Superior temporal gyrus (tissue), 1 donor: ENCODE data around the gene GLYAT.

Experiments
- DNase-seq: peaks from one replicate; pipeline ENCODE4 v3.0.0-alpha.2; 2016; ENCODE audit errors: extremely low spot score

The GLYAT gene

GRCh38 chr11:58731819-58732218 is at the start of gene GLYAT:
Gene GLYAT (minus strand): TSS chr11:58731943. CDS start chr11:58724496, 7,447 bp downstream.
- no peak for DNase-seq

GRCh38 chr11:58781345-58781744 is 49.6 kb upstream of the GLYAT start:
- DNase-seq = no peak

GRCh38 chr11:58780578-58780977 is 48.8 kb upstream of the GLYAT start:
- DNase-seq = no peak

GRCh38 chr11:58776891-58777710 is 45.4 kb upstream of the GLYAT start:
- no peak for DNase-seq

GRCh38 chr11:58775066-58775708 is 43.4 kb upstream of the GLYAT start:
- no peak for DNase-seq

GRCh38 chr11:58774164-58774593 is 42.4 kb upstream of the GLYAT start:
- DNase-seq = no peak

- DNase-seq = no peak
Measured at GRCh38 chr11:58773337-58773736, 41.6 kb upstream of the GLYAT start.

GRCh38 chr11:58772329-58773285 is 40.9 kb upstream of the GLYAT start:
- DNase-seq = no peak

GRCh38 chr11:58771458-58771855 is 39.7 kb upstream of the GLYAT start:
- DNase-seq = no peak

GRCh38 chr11:58770627-58771457 is 39.1 kb upstream of the GLYAT start:
- no peak for DNase-seq

GRCh38 chr11:58770166-58770565 is 38.4 kb upstream of the GLYAT start:
- no peak for DNase-seq

GRCh38 chr11:58769308-58769707 is 37.6 kb upstream of the GLYAT start:
- DNase-seq = no peak

- no peak for DNase-seq
Measured at GRCh38 chr11:58768137-58768536, 36.4 kb upstream of the GLYAT start.

- DNase-seq = no peak
Measured at GRCh38 chr11:58765078-58765477, 33.3 kb upstream of the GLYAT start.

- DNase-seq = no peak
Measured at GRCh38 chr11:58763120-58763490, 31.4 kb upstream of the GLYAT start.

- DNase-seq = no peak
Measured at GRCh38 chr11:58762284-58763119, 30.8 kb upstream of the GLYAT start.

- no peak for DNase-seq
Measured at GRCh38 chr11:58757439-58757838, 25.7 kb upstream of the GLYAT start.

- no peak for DNase-seq
Measured at GRCh38 chr11:58745705-58746364, 14.1 kb upstream of the GLYAT start.

GRCh38 chr11:58744988-58745704 is 13.4 kb upstream of the GLYAT start:
- DNase-seq = no peak
